ENCODE results near the gene PIGQ. TPM values are rescaled to one million over a fixed set of nuclear protein-coding genes. Genes with fewer than 3 reads are reported as not detected.

PIGQ gene
- total RNA-seq, 1 donor from 2014 or later, result 45.4 TPM

- DNase-seq (ENCODE audit: low read depth), result no peak
These were observed 3.0 kb upstream of the PIGQ start, which contains the start of gene NHLRC4 for GRCh38 chr16:566475-567372. Gene NHLRC4 (plus strand): TSS chr16:567005. CDS start chr16:568048, 1,043 bp downstream.

GRCh38 chr16:567373-568256 is 2.2 kb upstream of the PIGQ start:
- DNase-seq (ENCODE audit: low read depth), result no peak

- DNase-seq (ENCODE audit: low read depth), result no peak
These were observed 1.1 kb upstream of the PIGQ start for GRCh38 chr16:568401-569258.

DNA sequence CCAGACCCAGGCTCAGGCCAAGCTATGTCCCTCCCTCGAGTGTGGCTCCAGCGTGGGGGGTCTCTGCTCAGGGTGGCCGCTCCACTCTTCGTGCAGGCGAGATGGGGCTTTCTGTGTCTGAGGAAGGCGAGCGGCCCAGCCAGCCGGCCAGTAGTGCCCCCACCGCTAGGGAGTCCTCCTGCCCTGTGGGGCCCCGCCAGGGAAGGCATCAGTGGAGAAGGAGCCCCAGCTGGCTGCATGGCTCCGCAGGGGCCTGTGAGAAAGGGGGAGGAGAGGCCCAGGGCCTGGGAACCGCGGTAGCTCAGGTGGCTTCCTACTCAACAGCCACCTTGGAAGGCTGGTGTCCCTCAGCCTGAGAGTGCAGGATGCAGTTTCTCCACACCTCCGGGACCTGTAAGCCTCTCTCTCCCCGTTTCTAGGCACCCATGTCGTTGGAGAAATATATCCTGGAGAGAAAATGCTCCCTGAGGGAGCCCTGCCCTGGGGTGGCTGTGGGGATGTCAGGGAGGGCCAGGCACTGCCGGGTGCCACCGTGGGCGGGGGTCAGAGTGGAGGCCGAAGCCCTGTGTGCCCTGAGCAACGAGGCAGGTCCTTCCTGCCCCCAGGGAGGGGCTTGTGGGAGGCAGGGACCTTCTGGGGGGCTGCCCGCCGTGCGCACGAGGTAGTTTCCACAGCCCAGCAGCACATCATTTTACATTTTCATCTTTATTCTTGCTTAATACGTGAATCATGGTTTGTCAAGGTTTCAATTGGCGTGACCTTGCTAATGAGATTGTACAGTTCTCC is 3.3 kb downstream of the PIGQ start:
- no peak for DNase-seq (ENCODE audit: low read depth)

- no peak for DNase-seq (ENCODE audit: low read depth)
These were observed 4.4 kb downstream of the PIGQ start for GRCh38 chr16:574021-574760.

DNA sequence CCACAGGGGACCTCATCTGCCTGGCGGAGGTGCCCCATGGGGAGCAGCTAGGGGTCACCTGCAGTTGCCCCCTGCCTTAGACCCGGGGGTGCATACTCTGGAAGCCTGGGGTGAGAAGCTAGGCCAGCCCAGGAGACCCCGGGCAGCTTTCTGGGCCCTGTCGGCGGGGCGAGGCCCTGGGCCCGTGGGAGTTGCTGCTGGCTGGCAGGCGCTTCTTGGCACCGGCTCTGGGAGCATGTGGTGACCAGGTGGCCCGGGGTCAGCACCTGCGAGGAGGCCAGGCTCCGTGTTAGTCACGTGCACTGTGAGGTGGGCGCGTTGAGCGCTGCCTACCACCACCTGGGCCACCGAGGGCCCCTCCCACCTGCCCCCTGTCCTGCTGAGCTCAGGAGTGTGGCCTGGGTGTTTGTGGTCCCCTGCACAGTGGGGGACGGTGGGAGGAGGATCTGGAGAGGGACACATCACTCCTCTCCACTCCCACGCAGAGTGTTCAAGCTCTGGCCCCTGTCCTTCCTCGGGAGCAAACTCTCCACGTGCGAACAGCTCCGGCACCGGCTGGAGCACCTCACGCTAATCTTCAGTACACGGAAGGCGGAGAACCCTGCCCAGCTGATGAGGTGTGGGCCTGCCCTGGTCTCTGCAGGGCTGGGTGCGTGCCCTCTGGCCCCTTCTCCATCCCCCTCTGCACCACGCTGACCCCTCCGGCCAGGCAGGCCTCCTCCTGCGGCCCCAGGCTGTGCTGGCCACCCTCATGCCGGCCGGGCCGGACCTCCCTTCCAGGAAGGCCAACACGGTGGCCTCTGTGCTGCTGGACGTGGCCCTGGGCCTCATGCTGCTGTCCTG is 5.8 kb downstream of the PIGQ start:
- DNase-seq (ENCODE audit: low read depth), result no peak

DNA sequence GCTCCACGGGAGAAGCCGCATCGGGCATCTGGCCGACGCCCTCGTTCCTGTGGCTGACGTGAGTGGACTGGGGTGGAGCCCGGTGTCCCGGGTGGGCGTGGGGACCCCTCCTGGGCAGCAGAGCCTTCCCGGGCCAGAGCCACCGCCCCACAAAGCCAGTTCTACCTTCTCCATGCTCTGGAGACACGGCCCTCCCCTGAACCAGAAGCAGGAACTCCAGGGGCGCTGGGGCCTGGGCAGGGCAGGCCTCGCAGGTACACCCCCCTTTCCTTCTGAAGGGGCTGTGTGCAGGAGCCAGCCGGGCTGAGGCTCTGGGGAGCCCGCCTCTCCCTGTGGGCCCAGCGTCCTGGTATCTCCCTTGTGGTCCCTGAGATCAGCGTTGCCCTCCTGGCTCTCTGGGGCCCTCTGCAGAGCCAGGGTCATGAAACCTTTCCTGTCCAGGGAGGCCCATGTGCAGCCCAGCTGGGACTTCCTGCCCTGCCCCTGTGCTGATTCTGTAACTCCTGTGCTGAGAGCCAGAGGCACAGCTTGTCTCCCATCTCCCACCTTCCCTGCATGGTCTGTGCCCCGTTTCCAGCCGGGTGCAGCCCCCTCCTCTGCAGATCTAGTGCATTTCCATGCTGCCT is 6.5 kb downstream of the PIGQ start:
- no peak for DNase-seq (ENCODE audit: low read depth)

DNA sequence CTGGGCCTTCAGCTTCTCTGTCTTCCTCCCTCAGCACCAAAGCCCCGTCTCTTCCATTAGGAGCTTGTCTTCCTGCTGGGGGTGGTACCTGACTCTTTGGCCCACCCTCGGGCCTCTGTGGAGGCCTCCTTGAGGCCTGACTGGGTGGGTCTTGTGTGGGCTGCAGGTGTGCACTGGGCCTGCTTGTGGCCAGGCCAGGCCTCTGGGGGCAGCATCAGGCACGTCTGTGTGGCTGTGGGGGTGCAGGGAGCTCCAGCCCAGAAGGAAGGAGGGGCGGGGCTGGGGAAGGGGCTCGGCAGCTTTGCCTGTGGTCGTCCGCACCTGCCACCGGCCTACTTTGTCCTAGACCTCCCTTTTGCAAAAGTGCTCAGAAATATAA is 7.0 kb downstream of the PIGQ start:
- no peak for DNase-seq (ENCODE audit: low read depth)

DNA sequence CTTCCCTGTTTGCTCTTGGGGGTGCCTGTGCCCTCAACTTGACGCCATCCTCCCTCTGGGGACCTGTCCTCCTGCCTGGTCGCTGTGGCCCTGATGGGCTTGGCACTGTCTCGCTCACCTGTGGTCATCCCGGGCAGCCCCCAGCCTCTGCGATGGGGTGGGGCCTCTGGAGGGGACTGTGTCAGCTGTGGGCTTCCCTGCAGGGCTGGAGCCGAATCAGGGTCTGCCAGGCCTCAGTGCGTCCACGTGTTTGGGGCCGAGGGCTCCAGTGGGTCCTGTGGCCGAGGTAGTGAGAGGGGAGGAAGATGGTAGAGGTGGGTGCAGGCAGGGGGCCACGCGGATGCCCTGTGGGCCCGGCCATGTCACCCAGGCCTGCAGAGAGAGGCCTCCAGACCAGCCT is 8.0 kb downstream of the PIGQ start:
- DNase-seq (ENCODE audit: low read depth), result no peak

- no peak for DNase-seq (ENCODE audit: low read depth)
These were observed 8.6 kb downstream of the PIGQ start for GRCh38 chr16:578232-578869.

DNA sequence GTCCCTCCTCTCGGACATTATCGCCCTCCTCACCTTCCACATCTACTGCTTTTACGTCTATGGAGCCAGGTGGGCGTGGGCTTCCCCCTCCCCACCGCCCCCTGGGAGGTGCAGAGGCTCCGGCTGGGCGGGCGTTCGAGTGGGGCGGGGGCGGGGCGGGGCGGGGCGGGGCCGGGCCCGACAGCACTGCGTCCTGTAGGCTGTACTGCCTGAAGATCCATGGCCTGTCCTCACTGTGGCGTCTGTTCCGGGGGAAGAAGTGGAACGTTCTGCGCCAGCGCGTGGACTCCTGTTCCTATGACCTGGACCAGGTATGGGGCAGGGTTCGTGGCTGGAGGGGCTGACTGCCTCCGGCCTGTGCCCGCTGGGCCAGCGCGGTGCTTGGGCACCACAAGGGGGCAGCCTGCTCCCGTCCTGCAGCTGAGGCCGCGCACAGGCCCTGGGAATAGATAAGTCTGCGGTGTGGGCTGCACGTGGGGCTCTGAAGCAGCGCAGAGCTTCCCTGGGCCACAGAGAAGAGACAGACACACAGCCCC is 9.2 kb downstream of the PIGQ start:
- DNase-seq (ENCODE audit: low read depth), result no peak

DNA sequence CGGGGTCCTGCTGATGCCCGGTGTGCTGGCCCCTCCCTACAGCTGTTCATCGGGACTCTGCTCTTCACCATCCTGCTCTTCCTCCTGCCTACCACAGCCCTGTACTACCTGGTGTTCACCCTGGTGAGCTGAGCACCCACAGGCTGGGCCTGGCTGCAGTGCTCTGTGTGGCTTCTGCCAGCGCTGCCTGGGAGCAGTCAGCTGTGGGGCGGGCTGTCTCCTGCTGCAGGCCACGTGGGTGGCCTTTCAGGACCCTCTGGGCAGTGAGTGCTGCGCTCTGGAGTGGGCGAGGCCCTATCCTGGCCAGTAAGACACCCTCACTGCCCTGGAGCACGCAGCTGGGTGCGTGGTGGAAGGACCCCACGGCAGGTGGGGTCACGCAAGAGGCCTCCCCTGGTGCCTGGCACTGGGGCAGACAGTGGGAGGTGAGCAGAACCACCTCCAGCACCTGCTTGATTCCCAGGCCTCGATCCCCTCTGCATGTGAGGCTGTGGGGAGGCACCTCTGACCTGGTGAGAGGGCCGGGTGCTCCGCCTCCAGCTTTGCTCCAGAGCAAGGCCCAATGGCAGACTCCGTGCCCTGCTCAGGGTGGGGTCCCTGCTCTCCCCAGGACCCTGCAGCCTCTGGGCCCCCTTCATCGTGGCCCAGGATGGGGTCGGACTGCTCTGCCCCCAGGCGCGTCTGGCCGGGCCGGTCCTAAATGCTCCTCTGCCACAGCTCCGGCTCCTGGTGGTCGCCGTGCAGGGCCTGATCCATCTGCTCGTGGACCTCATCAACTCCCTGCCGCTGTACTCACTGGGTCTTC is 10.6 kb downstream of the PIGQ start:
- DNase-seq (ENCODE audit: low read depth), result no peak

DNA sequence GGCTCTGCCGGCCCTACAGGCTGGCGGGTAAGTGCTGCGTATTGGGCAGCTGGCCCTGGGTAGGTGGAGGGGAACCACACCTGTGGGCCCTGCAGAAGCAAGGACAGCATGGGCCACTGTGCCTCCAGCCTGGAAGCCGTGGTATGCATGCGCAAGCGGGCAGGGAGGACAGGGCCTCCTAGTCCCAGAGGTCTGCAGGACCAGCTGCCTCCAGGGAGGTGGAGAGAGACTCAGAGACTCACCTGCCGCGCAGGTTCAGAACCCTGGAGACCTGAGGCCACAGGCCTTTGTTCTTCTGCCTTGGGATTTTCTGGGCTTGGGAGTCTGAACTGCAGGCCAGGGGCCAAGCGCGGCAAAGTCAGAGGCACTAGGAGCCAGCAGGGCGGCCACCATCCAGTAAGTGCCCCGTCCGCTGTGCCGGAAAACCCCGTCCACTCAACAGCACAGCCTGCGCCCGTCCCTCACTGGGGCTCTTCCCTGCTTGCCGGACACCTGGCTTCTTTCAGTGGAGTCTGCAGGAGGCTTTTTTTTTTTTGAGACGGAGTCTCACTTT is 11.3 kb downstream of the PIGQ start:
- no peak for DNase-seq (ENCODE audit: low read depth)

DNA sequence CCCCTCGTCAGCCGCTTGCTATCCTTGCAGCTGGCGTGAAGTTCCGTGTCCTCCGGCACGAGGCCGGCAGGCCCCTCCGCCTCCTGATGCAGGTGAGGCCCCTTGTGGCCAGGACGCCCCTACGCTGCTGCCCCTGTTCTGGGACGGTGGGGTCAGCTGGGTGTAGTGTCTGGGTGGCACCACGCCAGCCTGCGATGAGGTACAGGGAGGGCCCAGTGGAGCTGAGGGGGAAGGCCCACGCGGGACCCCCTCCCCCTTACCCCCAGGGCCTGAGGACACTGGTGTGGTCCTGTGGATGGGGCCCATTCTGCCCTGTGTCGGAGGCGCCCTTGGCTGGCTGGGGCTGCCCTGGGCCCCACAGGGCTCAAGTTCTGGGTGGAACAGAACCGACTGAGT is 12.4 kb downstream of the PIGQ start:
- no peak for DNase-seq (ENCODE audit: low read depth)

DNA sequence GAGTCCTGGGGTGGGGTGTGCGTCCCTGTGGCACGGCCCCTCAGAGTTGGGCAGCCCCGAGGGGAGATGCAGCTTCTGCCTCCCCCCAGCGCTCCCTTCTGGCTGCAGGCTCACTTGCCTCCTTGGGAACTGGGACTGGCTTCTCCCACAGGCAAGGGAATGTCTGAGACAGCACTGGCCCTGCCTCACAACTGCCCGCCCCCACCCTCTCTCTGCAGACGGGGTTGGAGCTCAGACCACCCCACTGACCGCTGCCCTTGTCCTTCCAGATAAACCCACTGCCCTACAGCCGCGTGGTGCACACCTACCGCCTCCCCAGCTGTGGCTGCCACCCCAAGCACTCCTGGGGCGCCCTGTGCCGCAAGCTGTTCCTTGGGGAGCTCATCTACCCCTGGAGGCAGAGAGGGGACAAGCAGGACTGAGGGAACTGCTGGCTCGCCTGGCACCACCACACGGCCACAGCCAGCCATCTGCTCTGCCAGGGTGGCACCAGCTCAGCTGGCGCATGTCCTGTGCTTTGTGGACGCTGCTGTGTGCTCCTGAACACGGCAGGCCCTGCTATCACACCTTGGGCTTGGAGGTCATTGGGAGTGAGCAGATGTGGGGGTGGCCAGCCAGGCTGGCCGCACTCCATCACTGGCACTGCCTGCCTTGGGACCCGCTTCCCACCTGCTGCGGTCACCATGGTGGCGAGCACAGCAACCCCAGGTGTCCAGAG is 13.0 kb downstream of the PIGQ start:
- no peak for DNase-seq (ENCODE audit: low read depth)

DNA sequence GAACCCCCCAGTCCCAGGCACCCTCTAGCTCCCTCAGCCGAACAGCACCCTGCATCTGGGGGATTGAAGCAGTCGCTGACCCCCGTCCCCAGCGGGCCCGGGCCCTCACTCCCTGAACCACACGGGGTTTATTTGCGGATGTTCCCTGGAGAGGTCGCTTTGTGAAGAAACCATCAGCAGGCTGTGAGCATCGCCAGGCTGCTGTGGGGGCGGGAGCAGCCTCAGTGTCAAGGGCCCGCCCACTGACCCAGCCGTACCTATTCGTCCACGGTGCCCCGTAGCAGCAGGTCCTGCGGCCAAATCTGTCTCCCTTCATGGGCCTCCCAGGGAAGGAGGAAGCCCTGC is 13.7 kb downstream of the PIGQ start:
- DNase-seq (ENCODE audit: low read depth), result no peak

All from myocyte (in vitro differentiated cells).